HEK293T (cell line): ENCODE results near the gene NCR3LG1.

ENCODE experiments used
- ARNT ChIP-seq: fragments of 450-650 bp; IDR thresholded peaks from 2 replicates; pipeline ENCODE4 v1.6.1; 2017; ENCODE audit warnings: mild to moderate bottlenecking
- BHLHE40 ChIP-seq: fragments of 450-650 bp; IDR thresholded peaks from 2 replicates; pipeline ENCODE4 v1.6.1; 2016; ENCODE audit warnings: mild to moderate bottlenecking, moderate library complexity, borderline replicate concordance
- CTBP1 ChIP-seq: fragments of 450-650 bp; IDR thresholded peaks from 2 replicates; pipeline ENCODE4 v1.6.1; 2016; ENCODE audit warnings: borderline replicate concordance
- ELF4 ChIP-seq: fragments of 450-650 bp; IDR thresholded peaks from 2 replicates; pipeline ENCODE4 v1.6.1; 2017; ENCODE audit warnings: antibody characterized with exemption
- FOXA1 ChIP-seq: fragments of 450-650 bp; IDR thresholded peaks from 2 replicates; pipeline ENCODE4 v1.6.1; 2016; ENCODE audit warnings: mild to moderate bottlenecking
- FOXK2 ChIP-seq: fragments of 450-650 bp; IDR thresholded peaks from 2 replicates; pipeline ENCODE4 v1.6.1; 2016; ENCODE audit warnings: mild to moderate bottlenecking
- FOXM1 ChIP-seq: fragments of 450-650 bp; IDR thresholded peaks from 2 replicates; pipeline ENCODE4 v1.6.1; 2017; ENCODE audit warnings: mild to moderate bottlenecking, borderline replicate concordance
- HDGF ChIP-seq: fragments of 450-650 bp; IDR thresholded peaks from 2 replicates; pipeline ENCODE4 v1.6.1; 2017; ENCODE audit warnings: antibody characterized with exemption, borderline replicate concordance
- NFRKB ChIP-seq: fragments of 450-650 bp; IDR thresholded peaks from 2 replicates; pipeline ENCODE4 v1.6.1; 2016; ENCODE audit warnings: mild to moderate bottlenecking, moderate library complexity
- PKNOX1 ChIP-seq: fragments of 450-650 bp; IDR thresholded peaks from 2 replicates; pipeline ENCODE4 v1.6.1; 2016
- SP1 ChIP-seq: fragments of 450-650 bp; IDR thresholded peaks from 2 replicates; pipeline ENCODE4 v1.6.1; 2017
- SUZ12 ChIP-seq: fragments of 450-650 bp; IDR thresholded peaks from 2 replicates; pipeline ENCODE4 v1.6.1; 2016; ENCODE audit warnings: mild to moderate bottlenecking
- TARDBP ChIP-seq: fragments of 450-650 bp; IDR thresholded peaks from 2 replicates; pipeline ENCODE4 v1.6.1; 2016
- ZNF384 ChIP-seq: fragments of 450-650 bp; IDR thresholded peaks from 2 replicates; pipeline ENCODE4 v1.6.1; 2016

GRCh38 chr11:17408641-17409040 lies 57.0 kb downstream of the NCR3LG1 start:
- TF ChIP-seq ARNT (no peak), BHLHE40 (no peak), SP1 (no peak), SUZ12 (no peak), FOXK2 (no peak), HDGF (no peak), PKNOX1 (no peak), NFRKB (no peak), FOXM1 (no peak), ZNF384 (no peak), CTBP1 (no peak), TARDBP (no peak), ELF4 (no peak), FOXA1 (no peak)
